K562 (cell line): Measurements from ENCODE around the gene MYCL. TPM values are rescaled to one million over a fixed set of nuclear protein-coding genes. Genes with fewer than 3 reads are reported as not detected.

Experiments
- AFF4 ChIP-seq: sonication (generic); formaldehyde crosslinking; IDR thresholded peaks from 2 replicates; pipeline ENCODE4 v1.8.0; 2023; ENCODE audit warnings: mild to moderate bottlenecking, missing genetic modification reagents
- ARNT ChIP-seq, 2 experiments: fragments of 450-650 bp; IDR thresholded peaks; 2 replicates each; pipeline ENCODE4 v1.6.1; 2016; ENCODE audit warnings: mild to moderate bottlenecking in 1 of 2
- BCOR ChIP-seq: fragments of 450-650 bp; IDR thresholded peaks from 2 replicates; pipeline ENCODE4 v1.6.1; 2016
- CCNT2 ChIP-seq: IDR thresholded peaks from 2 replicates; pipeline ENCODE4 v1.6.1; 2011; ENCODE audit warnings: borderline replicate concordance, low read depth, mild to moderate bottlenecking, moderate library complexity, mixed read lengths, low read length; ENCODE audit not compliant: insufficient read length; ENCODE audit errors: extremely low read depth
- ETV1 ChIP-seq: fragments of 450-650 bp; conservative IDR thresholded peaks from 2 replicates; pipeline ENCODE4 v1.6.1; 2016; ENCODE audit warnings: missing genetic modification characterization, control low read depth, low read depth, missing compliant biosample characterization
- HOXB6 ChIP-seq: fragments of 250-450 bp; sonication (Bioruptor Pico); IDR thresholded peaks from 2 replicates; pipeline ENCODE4 v1.5.1; 2022; ENCODE audit warnings: mild to moderate bottlenecking, borderline replicate concordance
- ILK ChIP-seq: fragments of 450-650 bp; IDR thresholded peaks from 2 replicates; pipeline ENCODE4 v1.6.1; 2016; ENCODE audit warnings: missing genetic modification characterization, low read depth, mild to moderate bottlenecking, missing compliant biosample characterization, moderate library complexity, borderline replicate concordance
- KHSRP ChIP-seq: fragments of 450-650 bp; IDR thresholded peaks from 2 replicates; pipeline ENCODE4 v1.6.1; 2017
- MBD2 ChIP-seq: sonication (generic); IDR thresholded peaks from 2 replicates; pipeline ENCODE4 v1.6.1; 2016; ENCODE audit warnings: low read depth, borderline replicate concordance
- MYNN ChIP-seq, 2 experiments: sonication (generic); formaldehyde crosslinking in 1 of 2; IDR thresholded peaks; 2 replicates each; pipeline versions ENCODE4 v1.5.0 to v1.6.1; 2016 to 2020; ENCODE audit warnings: antibody characterized with exemption in 1 of 2, missing genetic modification reagents in 1 of 2
- NFIC ChIP-seq: fragments of 450-650 bp; IDR thresholded peaks from 2 replicates; pipeline ENCODE4 v1.6.1; 2017; ENCODE audit warnings: mild to moderate bottlenecking, inconsistent platforms
- PCBP1 ChIP-seq: fragments of 200-400 bp; formaldehyde crosslinking; IDR thresholded peaks from 2 replicates; pipeline ENCODE4 v1.6.1; 2018; ENCODE audit warnings: mild to moderate bottlenecking, low read depth, low read length; ENCODE audit not compliant: poor library complexity, severe bottlenecking
- PML ChIP-seq: IDR thresholded peaks from 2 replicates; pipeline ENCODE4 v1.6.1; 2012; ENCODE audit warnings: low read length, inconsistent platforms
- STAT5A ChIP-seq: IDR thresholded peaks from 2 replicates; pipeline ENCODE4 v1.6.1; 2012; ENCODE audit warnings: low read length, inconsistent platforms, borderline replicate concordance
- ZNF609 ChIP-seq: sonication (generic); formaldehyde crosslinking; IDR thresholded peaks from 2 replicates; pipeline ENCODE4 v1.8.1; 2023; ENCODE audit warnings: missing genetic modification reagents, mild to moderate bottlenecking, borderline replicate concordance
- polyA plus RNA-seq, 8 experiments: library from polyadenylated mRNA; depleted of rRNA in 4 of 8; stranded (reverse) in 5 of 8; unstranded in 3 of 8; fragments of >200 nt; fragmentation: Nextera tagmentation in 2 of 8; fragmentation: Illumina TruSeq in 1 of 8; extraction: Ambion mirVana in 2 of 8; extraction: Trizol in 1 of 8; gene quantifications; 2 replicates each; pipeline versions ENCODE4 v1.2.1 to v1.2.3, GENCODE V29; 2011 to 2014; ENCODE audit warnings: inconsistent platforms in 1 of 8, missing spikeins in 1 of 8
- total RNA-seq, 7 experiments: library from RNA; depleted of rRNA in 6 of 7; stranded (reverse); fragments of >200 nt in 6 of 7; fragmentation: Illumina TruSeq in 2 of 7; extraction: Trizol in 2 of 7; gene quantifications; 2 replicates each; pipeline versions ENCODE4 v1.2.1 to v1.2.3, GENCODE V29; 2011 to 2021; ENCODE audit warnings: low replicate concordance in 1 of 7
- TF ChIP-seq, protein P1 (sequence below): sonication (generic); formaldehyde crosslinking; IDR thresholded peaks from 2 replicates; pipeline ENCODE4 v1.8.0; 2022; ENCODE audit warnings: mild to moderate bottlenecking, missing genetic modification reagents

Gene MYCL
- total and polyA plus RNA-seq, 9 of the 15 experiments (the other 6 are each of a cell fraction or from before 2014, with no cell fraction given), result 3.5 to 22.0 (median 12.8) TPM

- peak; percentile 57; the same call in 1 of the 2 replicates for TF ChIP-seq AFF4 (CRISPR knock-in tag)
- peak; percentile 81 for TF ChIP-seq STAT5A
- TF ChIP-seq MYNN (IDR thresholded peaks at IDR 0.05), result peak; percentile 87
- TF ChIP-seq MYNN (CRISPR knock-in tag; IDR thresholded peaks at IDR 0.05), result no peak
- TF ChIP-seq ARNT (IDR thresholded peaks at IDR 0.05), result peak; percentile 93 to 96
- TF ChIP-seq PML, result peak; percentile 91; the same call in 1 of the 2 replicates
- TF ChIP-seq CCNT2, result peak; percentile 85
- peak; percentile 76 for TF ChIP-seq KHSRP
- 0 out of 2 replicates have a peak, but pooled peaks have one; percentile 18 for TF ChIP-seq ZNF609
- no peak for TF ChIP-seq PCBP1
- 0 out of 2 replicates have a peak, but pooled peaks have one; percentile 36 for TF ChIP-seq HOXB6
- TF ChIP-seq BCOR, result peak; percentile 92
- TF ChIP-seq ILK, result no peak
- TF ChIP-seq NFIC, result peak; percentile 84
- TF ChIP-seq MBD2, result peak; percentile 69
- TF ChIP-seq, protein P1, sequence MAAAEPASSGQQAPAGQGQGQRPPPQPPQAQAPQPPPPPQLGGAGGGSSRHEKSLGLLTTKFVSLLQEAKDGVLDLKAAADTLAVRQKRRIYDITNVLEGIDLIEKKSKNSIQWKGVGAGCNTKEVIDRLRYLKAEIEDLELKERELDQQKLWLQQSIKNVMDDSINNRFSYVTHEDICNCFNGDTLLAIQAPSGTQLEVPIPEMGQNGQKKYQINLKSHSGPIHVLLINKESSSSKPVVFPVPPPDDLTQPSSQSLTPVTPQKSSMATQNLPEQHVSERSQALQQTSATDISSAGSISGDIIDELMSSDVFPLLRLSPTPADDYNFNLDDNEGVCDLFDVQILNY (CRISPR knock-in tag), result no peak
- TF ChIP-seq ETV1 (tag), result peak; percentile 74; the same call in 1 of the 2 replicates
Measured at GRCh38 chr1:39892601-39893595, 8.8 kb downstream of the MYCL start (continued).
